K562 (cell line): ENCODE results near the gene ZNF627. TPM values are rescaled to one million over a fixed set of nuclear protein-coding genes. Genes with fewer than 3 reads are reported as not detected.
A peak's percentile ranks its signal among the peaks of the same experiment; 100 is the strongest.

Experiments used
- BHLHE40 ChIP-seq: IDR thresholded peaks from 2 replicates; pipeline ENCODE4 v1.6.1; 2011; ENCODE audit warnings: low read length, improper control_type of control experiment
- CCNT2 ChIP-seq: IDR thresholded peaks from 2 replicates; pipeline ENCODE4 v1.6.1; 2011; ENCODE audit warnings: borderline replicate concordance, low read depth, mild to moderate bottlenecking, moderate library complexity, mixed read lengths, low read length; ENCODE audit not compliant: insufficient read length; ENCODE audit errors: extremely low read depth
- E2F6 ChIP-seq, 2 experiments: IDR thresholded peaks; 2 replicates each; pipeline ENCODE4 v1.6.1; 2011; ENCODE audit warnings: borderline replicate concordance in 1 of 2, control low read depth in 1 of 2, low read depth in 1 of 2, low read length in 1 of 2, mild to moderate bottlenecking in 1 of 2, mixed read lengths in 1 of 2, moderate library complexity in 1 of 2; ENCODE audit not compliant: insufficient read depth in 1 of 2, insufficient read length in 1 of 2, poor library complexity in 1 of 2, severe bottlenecking in 1 of 2; ENCODE audit errors: extremely low read depth in 1 of 2
- FOXP4 ChIP-seq: sonication (generic); formaldehyde crosslinking; IDR thresholded peaks from 2 replicates; pipeline ENCODE4 v1.8.0; 2022; ENCODE audit warnings: mild to moderate bottlenecking, missing genetic modification reagents, borderline replicate concordance
- HES1 ChIP-seq: fragments of 450-650 bp; IDR thresholded peaks from 2 replicates; pipeline ENCODE4 v1.6.1; 2016; ENCODE audit warnings: low read depth, mild to moderate bottlenecking, moderate library complexity
- MAZ ChIP-seq, 2 experiments: fragments of 450-650 bp in 1 of 2; sonication (generic) in 1 of 2; formaldehyde crosslinking; IDR thresholded peaks in 1 of 2; conservative IDR thresholded peaks in 1 of 2; 2 replicates each; pipeline versions ENCODE4 v1.4.0 to v1.5.0; 2020; ENCODE audit warnings: mild to moderate bottlenecking in 1 of 2, missing genetic modification reagents in 1 of 2
- NCOA4 ChIP-seq: fragments of 450-650 bp; IDR thresholded peaks from 2 replicates; pipeline ENCODE4 v1.6.1; 2018; ENCODE audit warnings: mild to moderate bottlenecking; ENCODE audit not compliant: partially characterized antibody
- PREB ChIP-seq: sonication (generic); formaldehyde crosslinking; IDR thresholded peaks from 2 replicates; pipeline ENCODE4 v1.8.1; 2023; ENCODE audit warnings: mild to moderate bottlenecking, missing genetic modification reagents
- RBM25 ChIP-seq: fragments of 200-400 bp; formaldehyde crosslinking; IDR thresholded peaks from 2 replicates; pipeline ENCODE4 v1.6.1; 2018; ENCODE audit warnings: low read length, low read depth, moderate library complexity; ENCODE audit not compliant: severe bottlenecking
- RBM34 ChIP-seq: fragments of 200-400 bp; formaldehyde crosslinking; IDR thresholded peaks from 2 replicates; pipeline ENCODE4 v1.6.1; 2018; ENCODE audit warnings: low read length, borderline replicate concordance; ENCODE audit not compliant: insufficient read depth
- SMAD4 ChIP-seq: fragments of 250-450 bp; sonication (Bioruptor Pico); conservative IDR thresholded peaks from 2 replicates; pipeline ENCODE4 v1.8.0; 2021; ENCODE audit warnings: inconsistent platforms, mild to moderate bottlenecking, moderate library complexity
- SP1 ChIP-seq: sonication (generic); formaldehyde crosslinking; IDR thresholded peaks from 2 replicates; pipeline ENCODE4 v1.8.1; 2022; ENCODE audit warnings: mild to moderate bottlenecking, missing genetic modification reagents
- TRIM24 ChIP-seq, 2 experiments: fragments of 450-650 bp; IDR thresholded peaks; 2 replicates each; pipeline ENCODE4 v1.6.1; 2016
- ZBTB5 ChIP-seq: fragments of 450-650 bp; IDR thresholded peaks from 2 replicates; pipeline ENCODE4 v1.6.1; 2017; ENCODE audit warnings: antibody characterized with exemption
- ZC3H4 ChIP-seq: sonication (generic); formaldehyde crosslinking; IDR thresholded peaks from 2 replicates; pipeline ENCODE4 v1.9.0; 2021; ENCODE audit warnings: missing genetic modification reagents, borderline replicate concordance
- ZNF175 ChIP-seq: fragments of 200-800 bp; sonication (Bioruptor generic); IDR thresholded peaks from 2 replicates; pipeline ENCODE4 v1.6.1; 2016; ENCODE audit warnings: low read depth, mild to moderate bottlenecking, missing genetic modification characterization, missing compliant biosample characterization
- ZNF253 ChIP-seq: fragments of 250-450 bp; sonication (Bioruptor Pico); conservative IDR thresholded peaks from 2 replicates; pipeline ENCODE4 v1.6.1; 2021; ENCODE audit warnings: mild to moderate bottlenecking
- polyA plus RNA-seq, 8 experiments: library from polyadenylated mRNA; depleted of rRNA in 4 of 8; stranded (reverse) in 5 of 8; unstranded in 3 of 8; fragments of >200 nt; fragmentation: Nextera tagmentation in 2 of 8; fragmentation: Illumina TruSeq in 1 of 8; extraction: Ambion mirVana in 2 of 8; extraction: Trizol in 1 of 8; gene quantifications; 2 replicates each; pipeline versions ENCODE4 v1.2.1 to v1.2.3, GENCODE V29; 2011 to 2014; ENCODE audit warnings: inconsistent platforms in 1 of 8, missing spikeins in 1 of 8
- total RNA-seq, 7 experiments: library from RNA; depleted of rRNA in 6 of 7; stranded (reverse); fragments of >200 nt in 6 of 7; fragmentation: Illumina TruSeq in 2 of 7; extraction: Trizol in 2 of 7; gene quantifications; 2 replicates each; pipeline versions ENCODE4 v1.2.1 to v1.2.3, GENCODE V29; 2011 to 2021; ENCODE audit warnings: low replicate concordance in 1 of 7

ZNF627 gene
- total and polyA plus RNA-seq, 9 of the 15 experiments (the other 6 are each of a cell fraction or from before 2014, with no cell fraction given), result 6.4 to 19.9 (median 10.6) TPM

GRCh38 chr19:11578258-11579142 lies 18.8 kb upstream of the ZNF627 start (continued):
- TF ChIP-seq ZC3H4 (CRISPR knock-in tag) (no peak), ZBTB5 (peak; percentile 89), ZNF253 (CRISPR knock-in tag) (no peak), HES1 (peak; percentile 85; the same call in 1 of the 2 replicates), E2F6 (IDR thresholded peaks at IDR 0.05; ENCODE audit: borderline replicate concordance in 1 of 2, extremely low read depth in 1 of 2, insufficient read depth in 1 of 2, insufficient read length in 1 of 2, low read depth in 1 of 2, low read length in 1 of 2, poor library complexity in 1 of 2, severe bottlenecking in 1 of 2) (peak in 1 of 2 experiments; percentile 36), SMAD4 (CRISPR knock-in tag) (peak; percentile 98), MAZ (CRISPR knock-in tag; conservative IDR thresholded peaks at IDR 0.05 in 1 of 2, IDR thresholded peaks at IDR 0.05 in 1 of 2) (peak; percentile 44 to 70; a peak in 2 of 4 replicates), PREB (CRISPR knock-in tag) (no peak), NCOA4 (no peak), BHLHE40 (peak; percentile 94), TRIM24 (IDR thresholded peaks at IDR 0.05) (peak; percentile 52 to 85; a peak in 3 of 4 replicates), CCNT2 (peak; percentile 87), RBM34 (no peak), RBM25 (peak; percentile 18), ZNF175 (CRISPR knock-in tag) (no peak), FOXP4 (CRISPR knock-in tag) (0 out of 2 replicates have a peak, but pooled peaks have one; percentile 49), SP1 (CRISPR knock-in tag) (no peak; the same call in 1 of the 2 replicates)
